K562 (cell line): ENCODE data around the gene ZNF814. TPM values are rescaled to one million over a fixed set of nuclear protein-coding genes. Genes with fewer than 3 reads are reported as not detected.
A peak's percentile ranks its signal among the peaks of the same experiment; 100 is the strongest.
"Not testable (repeated sequence)": the region's sequence is repeated elsewhere in the genome, so short reads cannot be mapped to it uniquely, and the experiment has no call there.

Source experiments
- ATAC-seq: fragments of 200-7000 bp; cut with Tn5 transposase; 3 replicates; pipeline ENCODE4 v1.9.1; 2020; ENCODE audit warnings: moderate library complexity
- BruUV-seq: library from RNA; stranded (reverse); fragments of 400-500 nt; replicated peaks from 2 replicates; lab custom pipeline; 2021; lab: Mats Ljungman, UMichigan
- CTCF ChIA-PET: fragments of 300-600 bp; formaldehyde crosslinking; extraction: SDS; loops from one replicate; lab custom pipeline; 2021; ENCODE audit warnings: low intra/inter-chr PET ratio; lab: Yijun Ruan, JAX
- POLR2A ChIA-PET: fragments of 300-600, 350-650 bp; sonication (Branson Sonifier 250); formaldehyde crosslinking; extraction: SDS; loops from one replicate; lab custom pipeline; 2021; ENCODE audit warnings: antibody characterized with exemption, inconsistent platforms; lab: Yijun Ruan, JAX
- DNase-seq, 4 experiments: peaks; one replicate each; pipeline versions ENCODE4 v3.0.0 to v3.0.0-alpha.2; 2011 to 2018; ENCODE audit warnings: low spot score in 3 of 4, mixed read lengths in 3 of 4; ENCODE audit errors: extremely low read depth in 1 of 4
- FAIRE-seq: peaks from 2 replicates; lab custom pipeline; 2011; peaks lifted over from hg19 to GRCh38; lab: Jason Lieb, UNC
- H2AFZ ChIP-seq: 2 replicates; pipeline ENCODE4 v1.6.0; 2011; ENCODE audit warnings: low read depth, low read length, control low read depth, inconsistent platforms
- H3K27ac ChIP-seq: fragments of 200-600 bp; 3 replicates; pipeline ENCODE4 v1.8.0; 2011; ENCODE audit warnings: low read depth, mild to moderate bottlenecking, control low read depth, inconsistent platforms, low read length, moderate library complexity, mixed read lengths; ENCODE audit errors: extremely low read depth
- H3K27me3 ChIP-seq, 2 experiments: fragments of 300-600 bp in 1 of 2; 2 replicates in 1 of 2; 3 replicates in 1 of 2; pipeline versions ENCODE4 v1.6.0 to v1.8.0; 2011; ENCODE audit warnings: inconsistent platforms in 2 of 2, low read length in 2 of 2, mild to moderate bottlenecking in 1 of 2, mixed read lengths in 1 of 2, moderate library complexity in 1 of 2; ENCODE audit not compliant: control insufficient read depth in 2 of 2, insufficient read depth in 2 of 2
- H3K36me3 ChIP-seq: fragments of 300-600 bp; 3 replicates; pipeline ENCODE4 v1.8.0; 2011; ENCODE audit warnings: mild to moderate bottlenecking, low read length, inconsistent platforms; ENCODE audit not compliant: control insufficient read depth, insufficient read depth
- H3K4me1 ChIP-seq, 2 experiments: fragments of 200-600 bp in 1 of 2; replicated peaks in 1 of 2; 2 replicates in 1 of 2; 3 replicates in 1 of 2; pipeline versions ENCODE4 v1.5.1 to v1.8.0; 2011; ENCODE audit warnings: inconsistent platforms in 2 of 2, low read length in 2 of 2, mild to moderate bottlenecking in 1 of 2, mixed read lengths in 1 of 2, moderate library complexity in 1 of 2; ENCODE audit not compliant: control insufficient read depth in 2 of 2, insufficient read depth in 2 of 2
- H3K4me2 ChIP-seq: 2 replicates; pipeline ENCODE4 v1.6.1; 2011; ENCODE audit warnings: low read length, control low read depth, inconsistent platforms, mixed read lengths; ENCODE audit not compliant: insufficient read depth
- H3K4me3 ChIP-seq: fragments of 200-600 bp; sonication (generic), shearing (Covaris generic); 2 replicates; pipeline ENCODE4 v1.5.1; 2016; ENCODE audit warnings: control low read depth, inconsistent platforms
- H3K79me2 ChIP-seq: fragments of 200-600 bp; 3 replicates; pipeline ENCODE4 v1.8.0; 2011; ENCODE audit warnings: low read length, inconsistent platforms; ENCODE audit not compliant: control insufficient read depth, insufficient read depth
- H3K9ac ChIP-seq, 2 experiments: 2 replicates each; pipeline versions ENCODE4 v1.6.0 to v1.6.1; 2011; ENCODE audit warnings: low read depth in 2 of 2, low read length in 2 of 2, control low read depth in 1 of 2, inconsistent platforms in 1 of 2, mild to moderate bottlenecking in 1 of 2, mixed read lengths in 1 of 2; ENCODE audit not compliant: insufficient read depth in 1 of 2
- H3K9me1 ChIP-seq: one replicate; pipeline ENCODE4 v1.6.0; 2011; ENCODE audit warnings: inconsistent platforms, mild to moderate bottlenecking, low read length, moderate library complexity; ENCODE audit not compliant: control insufficient read depth, insufficient read depth
- H3K9me3 ChIP-seq: replicated peaks from 2 replicates; pipeline ENCODE4 v1.5.1; 2011; ENCODE audit warnings: low read depth, low read length, inconsistent platforms; ENCODE audit not compliant: control insufficient read depth, insufficient read depth
- H4K20me1 ChIP-seq: replicated peaks from 2 replicates; pipeline ENCODE4 v1.6.1; 2011; ENCODE audit warnings: low read length, inconsistent platforms, mixed read lengths; ENCODE audit not compliant: control insufficient read depth, insufficient read depth
- ASH1L ChIP-seq: fragments of 450-650 bp; IDR thresholded peaks from 2 replicates; pipeline ENCODE4 v1.6.1; 2018; ENCODE audit warnings: borderline replicate concordance, mild to moderate bottlenecking, low read depth; ENCODE audit not compliant: partially characterized antibody
- HCFC1 ChIP-seq: IDR thresholded peaks from 2 replicates; pipeline ENCODE4 v1.6.1; 2012; ENCODE audit warnings: low read depth, low read length, improper control_type of control experiment
- MNT ChIP-seq, 2 experiments: fragments of 450-650 bp; conservative IDR thresholded peaks; 2 replicates each; pipeline ENCODE4 v1.6.1; 2017; ENCODE audit warnings: mild to moderate bottlenecking in 2 of 2, moderate library complexity in 2 of 2
- NR2C1 ChIP-seq, 2 experiments: fragments of 450-650 bp; IDR thresholded peaks; 2 replicates each; pipeline ENCODE4 v1.6.1; 2017; ENCODE audit warnings: mild to moderate bottlenecking in 2 of 2, antibody characterized with exemption in 1 of 2, inconsistent platforms in 1 of 2, missing compliant biosample characterization in 1 of 2, missing genetic modification characterization in 1 of 2
- OTX1 ChIP-seq: fragments of 450-650 bp; formaldehyde crosslinking; IDR thresholded peaks from 2 replicates; pipeline ENCODE4 v1.4.0; 2022; ENCODE audit warnings: mild to moderate bottlenecking
- SIN3A ChIP-seq, 2 experiments: fragments of 150-350 bp in 1 of 2; IDR thresholded peaks; 2 replicates each; pipeline ENCODE4 v1.6.1; 2011 to 2016; ENCODE audit warnings: borderline replicate concordance in 2 of 2, low read depth in 2 of 2, low read length in 2 of 2, mild to moderate bottlenecking in 2 of 2, moderate library complexity in 2 of 2; ENCODE audit not compliant: control insufficient read depth in 1 of 2
- TEAD4 ChIP-seq, 2 experiments: sonication (generic) in 1 of 2; formaldehyde crosslinking in 1 of 2; IDR thresholded peaks; 2 replicates each; pipeline versions ENCODE4 v1.6.1 to v1.8.0; 2012 to 2022; ENCODE audit warnings: borderline replicate concordance in 1 of 2, inconsistent platforms in 1 of 2, low read length in 1 of 2, mild to moderate bottlenecking in 1 of 2, missing genetic modification reagents in 1 of 2
- ZBTB12 ChIP-seq: fragments of 250-450 bp; sonication (Bioruptor Pico); IDR thresholded peaks from 2 replicates; pipeline ENCODE4 v1.4.0; 2020
- ZBTB9 ChIP-seq: fragments of 450-650 bp; formaldehyde crosslinking; IDR thresholded peaks from 2 replicates; pipeline ENCODE4 v1.4.0; 2020; ENCODE audit warnings: mild to moderate bottlenecking, moderate library complexity
- WGBS: fragments of 100-300 bp; shearing (Covaris generic); methylation state at CpG from one replicate; pipeline ENCODE4 v1.1.6; 2016; ENCODE audit warnings: low coverage, mixed read lengths; ENCODE audit not compliant: insufficient coverage; ENCODE audit errors: missing lambda C conversion rate; 5-methylcytosine and 5-hydroxymethylcytosine counted together
- in situ Hi-C: fragments of 300-500 bp; cut with MboI; formaldehyde crosslinking; loops from 4 replicates; pipeline ENCODE4 v1.15.0; 2018; ENCODE audit warnings: inconsistent platforms, mixed read lengths
- intact Hi-C: fragments of 100-400 bp; cut with micrococcal nuclease; formaldehyde crosslinking; loops from 2 replicates; pipeline ENCODE4 v1.14.2; 2022
- polyA plus RNA-seq, 8 experiments: library from polyadenylated mRNA; depleted of rRNA in 4 of 8; stranded (reverse) in 5 of 8; unstranded in 3 of 8; fragments of >200 nt; fragmentation: Nextera tagmentation in 2 of 8; fragmentation: Illumina TruSeq in 1 of 8; extraction: Ambion mirVana in 2 of 8; extraction: Trizol in 1 of 8; gene quantifications; 2 replicates each; pipeline versions ENCODE4 v1.2.1 to v1.2.3, GENCODE V29; 2011 to 2014; ENCODE audit warnings: inconsistent platforms in 1 of 8, missing spikeins in 1 of 8
- total RNA-seq, 7 experiments: library from RNA; depleted of rRNA in 6 of 7; stranded (reverse); fragments of >200 nt in 6 of 7; fragmentation: Illumina TruSeq in 2 of 7; extraction: Trizol in 2 of 7; gene quantifications; 2 replicates each; pipeline versions ENCODE4 v1.2.1 to v1.2.3, GENCODE V29; 2011 to 2021; ENCODE audit warnings: low replicate concordance in 1 of 7
- TF ChIP-seq, protein P1 (sequence below): conservative IDR thresholded peaks from 2 replicates; pipeline ENCODE4 v1.6.1; 2011; ENCODE audit warnings: low read depth, mild to moderate bottlenecking, low read length; ENCODE audit not compliant: control insufficient read depth
- TF ChIP-seq, protein P2 (sequence below): fragments of 450-650 bp; IDR thresholded peaks from 2 replicates; pipeline ENCODE4 v1.6.1; 2016; ENCODE audit warnings: antibody characterized with exemption

Gene ZNF814
- total and polyA plus RNA-seq, 9 of the 15 experiments (the other 6 are each of a cell fraction or from before 2014, with no cell fraction given), result 0.42 to 3.5 (median 1.9) TPM

GRCh38 chr19:57849666-57850473 is 39.0 kb downstream of the ZNF814 start, which contains the start of gene ZNF587:
Gene ZNF587 (plus strand): TSS chr19:57849859. CDS start chr19:57850039, 180 bp downstream.
- peaks cover 51% of the 10 kb centered on the region for H3K79me2 ChIP-seq
- in situ Hi-C loops; TF ChIP-seq TEAD4 (CRISPR knock-in tag; IDR thresholded peaks at IDR 0.05; ENCODE audit: borderline replicate concordance); NR2C1 (IDR thresholded peaks at IDR 0.05): not testable (repeated sequence)
- TF ChIP-seq ZBTB12 (CRISPR knock-in tag) (peak; percentile 32; the same call in 1 of the 2 replicates), ASH1L (peak; percentile 51), ZBTB9 (CRISPR knock-in tag) (peak; percentile 38; the same call in 1 of the 2 replicates), TEAD4 (IDR thresholded peaks at IDR 0.05; ENCODE audit: low read length) (0 out of 2 replicates have a peak, but pooled peaks have one; percentile 6), SIN3A (IDR thresholded peaks at IDR 0.05; ENCODE audit: borderline replicate concordance in 2 of 2, control insufficient read depth in 1 of 2, low read depth in 2 of 2, low read length in 2 of 2) (peak; percentile 71 to 94; a peak in 3 of 4 replicates), MNT (conservative IDR thresholded peaks at IDR 0.05) (peak; percentile 83 to 90), NR2C1 (tag; IDR thresholded peaks at IDR 0.05) (peak; percentile 69), HCFC1 (peak; percentile 89), OTX1 (0 out of 2 replicates have a peak, but pooled peaks have one; percentile 45)
- TF ChIP-seq, protein P1, sequence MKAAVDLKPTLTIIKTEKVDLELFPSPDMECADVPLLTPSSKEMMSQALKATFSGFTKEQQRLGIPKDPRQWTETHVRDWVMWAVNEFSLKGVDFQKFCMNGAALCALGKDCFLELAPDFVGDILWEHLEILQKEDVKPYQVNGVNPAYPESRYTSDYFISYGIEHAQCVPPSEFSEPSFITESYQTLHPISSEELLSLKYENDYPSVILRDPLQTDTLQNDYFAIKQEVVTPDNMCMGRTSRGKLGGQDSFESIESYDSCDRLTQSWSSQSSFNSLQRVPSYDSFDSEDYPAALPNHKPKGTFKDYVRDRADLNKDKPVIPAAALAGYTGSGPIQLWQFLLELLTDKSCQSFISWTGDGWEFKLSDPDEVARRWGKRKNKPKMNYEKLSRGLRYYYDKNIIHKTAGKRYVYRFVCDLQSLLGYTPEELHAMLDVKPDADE, result peak; percentile 80; the same call in 1 of the 2 replicates
- TF ChIP-seq, protein P2, sequence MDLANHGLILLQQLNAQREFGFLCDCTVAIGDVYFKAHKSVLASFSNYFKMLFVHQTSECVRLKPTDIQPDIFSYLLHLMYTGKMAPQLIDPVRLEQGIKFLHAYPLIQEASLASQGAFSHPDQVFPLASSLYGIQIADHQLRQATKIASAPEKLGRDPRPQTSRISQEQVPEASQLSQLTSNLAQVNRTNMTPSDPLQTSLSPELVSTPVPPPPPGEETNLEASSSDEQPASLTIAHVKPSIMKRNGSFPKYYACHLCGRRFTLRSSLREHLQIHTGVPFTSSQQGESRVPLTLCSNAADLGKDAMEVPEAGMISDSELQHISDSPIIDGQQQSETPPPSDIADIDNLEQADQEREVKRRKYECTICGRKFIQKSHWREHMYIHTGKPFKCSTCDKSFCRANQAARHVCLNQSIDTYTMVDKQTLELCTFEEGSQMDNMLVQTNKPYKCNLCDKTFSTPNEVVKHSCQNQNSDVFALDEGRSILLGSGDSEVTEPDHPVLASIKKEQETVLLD, result peak; percentile 85

More at GRCh38 chr19:57849666-57850473, 39.0 kb downstream of the ZNF814 start, which contains the start of gene ZNF587:
- intact Hi-C loops, H3K27me3 ChIP-seq, H4K20me1 ChIP-seq, CTCF ChIA-PET, H3K9me1 ChIP-seq, H3K4me1 ChIP-seq, H3K9me3 ChIP-seq: not testable (repeated sequence)
- Histone ChIP-seq H3K4me2 (peak within 1 kb of the TSS; percentile 92), H3K4me3 (peak within 1 kb of the TSS; percentile 73), H2AFZ (peak within 1 kb of the TSS; percentile 44), H3K27ac (peak within 1 kb of the TSS; percentile 86), H3K36me3 (peaks cover 44% of the 10 kb centered on the region; the same call in 2 of the 3 replicates), H3K9ac (peak within 1 kb of the TSS; percentile 86 to 99)
- WGBS, result under 1% methylated on average over 34 of the region's 42 CpGs
- FAIRE-seq (peak; percentile 96), ATAC-seq (peak; percentile 99), DNase-seq (peak; percentile 75 to 90 (median 77))
- TSS peak; percentile 76 for BruUV-seq
- POLR2A ChIA-PET, result interaction anchor here (0.6 to 1.2 kb wide), 7 partner anchors 12 to 695 kb away, joined by 3 to 9 read pairs (median 3); no protein-coding TSS in a partner anchor
